ENCODE measurements around the gene DOCK4.

The DOCK4 gene

GRCh38 chr7:112056409-112056808 lies 149.8 kb downstream of the DOCK4 start:
- H3K36me3 ChIP-seq = no peaks in the 10 kb centered on the region
- H3K27me3 ChIP-seq (ENCODE audit: insufficient read depth, low read depth, severe bottlenecking) = no peaks in the 10 kb centered on the region
- no peaks in the 10 kb centered on the region for H3K9me3 ChIP-seq (ENCODE audit: severe bottlenecking)
- no peak overlapping the region for H3K4me3 ChIP-seq (ENCODE audit: low read depth, low read length)
- TF ChIP-seq CTCF (IDR thresholded peaks at IDR 0.05; ENCODE audit: low read depth, low read length) = no peak
- H3K27ac ChIP-seq = no peak overlapping the region
- DNase-seq = peak; percentile 70

- Histone ChIP-seq H3K9me3 (ENCODE audit: severe bottlenecking) (no peaks in the 10 kb centered on the region), H3K4me3 (ENCODE audit: low read depth, low read length) (no peak overlapping the region)
- no peak for TF ChIP-seq CTCF (IDR thresholded peaks at IDR 0.05; ENCODE audit: low read depth, low read length)
Measured at GRCh38 chr7:112053737-112054069, 152.5 kb downstream of the DOCK4 start.

GRCh38 chr7:112052993-112053736 lies 153.0 kb downstream of the DOCK4 start:
- no peaks in the 10 kb centered on the region for H3K27me3 ChIP-seq (ENCODE audit: insufficient read depth, low read depth, severe bottlenecking)
- H3K36me3 ChIP-seq = no peaks in the 10 kb centered on the region
- H3K27ac ChIP-seq = no peak overlapping the region
- DNase-seq = no peak
- no peak overlapping the region for H3K4me3 ChIP-seq (ENCODE audit: low read depth, low read length)
- no peaks in the 10 kb centered on the region for H3K9me3 ChIP-seq (ENCODE audit: severe bottlenecking)
- TF ChIP-seq CTCF (IDR thresholded peaks at IDR 0.05; ENCODE audit: low read depth, low read length) = no peak

More at GRCh38 chr7:112053737-112054069, 152.5 kb downstream of the DOCK4 start:
- H3K36me3 ChIP-seq = no peaks in the 10 kb centered on the region
- no peak for DNase-seq
- H3K27me3 ChIP-seq (ENCODE audit: insufficient read depth, low read depth, severe bottlenecking) = no peaks in the 10 kb centered on the region
- H3K27ac ChIP-seq = no peak overlapping the region

- TF ChIP-seq CTCF (IDR thresholded peaks at IDR 0.05; ENCODE audit: low read depth, low read length) = no peak
- Histone ChIP-seq H3K27ac (no peak overlapping the region), H3K9me3 (ENCODE audit: severe bottlenecking) (peaks cover 5% of the 10 kb centered on the region), H3K27me3 (ENCODE audit: insufficient read depth, low read depth, severe bottlenecking) (no peaks in the 10 kb centered on the region), H3K36me3 (no peaks in the 10 kb centered on the region), H3K4me3 (ENCODE audit: low read depth, low read length) (no peak overlapping the region)
- no peak for DNase-seq
Measured at GRCh38 chr7:112052498-112052897, 153.7 kb downstream of the DOCK4 start.

GRCh38 chr7:112050250-112050881 lies 155.8 kb downstream of the DOCK4 start:
- Histone ChIP-seq H3K27ac (no peak overlapping the region), H3K36me3 (no peaks in the 10 kb centered on the region), H3K4me3 (ENCODE audit: low read depth, low read length) (no peak overlapping the region), H3K27me3 (ENCODE audit: insufficient read depth, low read depth, severe bottlenecking) (no peaks in the 10 kb centered on the region), H3K9me3 (ENCODE audit: severe bottlenecking) (peaks cover 5% of the 10 kb centered on the region)
- no peak for TF ChIP-seq CTCF (IDR thresholded peaks at IDR 0.05; ENCODE audit: low read depth, low read length)
- no peak for DNase-seq

Data from WERI-Rb-1 (cell line).